Endometrium (tissue), 2 donors: ENCODE results near the gene DOCK10.

Source experiments
- FAIRE-seq: peaks from 2 replicates; lab custom pipeline; 2012; peaks lifted over from hg19 to GRCh38; lab: Jason Lieb, UNC
- donor health status: control.
- donor health status: control.

DOCK10 gene

DNA sequence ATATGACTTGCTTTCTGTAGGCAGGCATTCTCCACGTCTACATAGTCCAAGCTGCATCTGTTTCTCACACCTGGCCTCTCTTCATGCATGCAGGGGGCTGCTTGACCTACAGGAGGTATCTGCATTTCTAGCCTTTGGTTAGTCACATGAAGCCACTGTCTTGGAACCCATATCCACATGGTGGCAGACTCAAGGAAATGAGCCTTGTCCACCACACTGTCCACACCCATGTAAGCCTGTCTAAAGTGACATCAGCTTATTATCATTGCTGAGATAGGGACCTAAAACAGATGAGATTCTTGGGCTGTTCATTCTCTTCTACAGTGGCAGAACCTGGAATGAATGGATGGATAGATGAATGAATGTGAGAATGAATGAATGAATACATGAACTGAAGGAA lies 160.4 kb downstream of the DOCK10 start:
- FAIRE-seq = no peak

GRCh38 chr2:224876522-224876921 lies 165.7 kb downstream of the DOCK10 start:
- no peak for FAIRE-seq

DNA sequence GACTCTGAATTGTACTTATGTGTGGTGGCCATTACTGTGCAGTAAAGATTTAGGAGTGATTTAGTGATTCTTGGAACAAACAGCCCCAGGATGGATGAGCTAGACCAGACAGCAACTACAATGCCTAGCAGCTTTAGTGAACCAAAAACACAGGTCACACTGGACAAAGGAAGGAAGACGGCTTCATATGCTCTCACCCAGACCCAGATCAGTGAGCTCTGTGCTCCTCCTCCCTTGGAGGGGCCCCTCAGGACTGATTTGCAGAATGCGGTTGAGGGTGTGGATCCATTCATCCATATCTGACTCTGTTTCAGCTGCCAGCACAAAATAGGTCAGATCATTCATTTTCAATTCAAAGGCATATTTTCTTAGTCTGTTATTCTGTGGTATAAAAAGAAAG lies 166.4 kb downstream of the DOCK10 start:
- no peak for FAIRE-seq

DNA sequence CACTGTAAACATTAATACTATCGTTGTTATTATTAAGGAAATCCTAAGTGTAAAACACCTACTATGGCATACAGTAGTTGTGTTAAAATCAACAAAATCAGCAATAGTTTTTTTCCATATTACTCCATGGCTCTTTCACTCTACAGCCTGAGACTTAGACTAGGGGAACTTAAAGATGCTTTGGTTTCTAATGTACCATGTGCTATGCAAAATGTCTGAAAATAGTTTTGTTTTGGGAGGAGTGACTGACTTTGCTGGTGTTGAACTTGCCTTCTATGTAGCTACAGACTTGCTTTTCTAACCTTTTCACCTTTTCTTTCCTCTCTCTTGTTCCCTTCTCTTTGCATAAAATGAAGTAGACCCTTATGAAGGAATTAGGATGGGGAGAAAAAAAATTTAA lies 167.1 kb downstream of the DOCK10 start:
- no peak for FAIRE-seq

DNA sequence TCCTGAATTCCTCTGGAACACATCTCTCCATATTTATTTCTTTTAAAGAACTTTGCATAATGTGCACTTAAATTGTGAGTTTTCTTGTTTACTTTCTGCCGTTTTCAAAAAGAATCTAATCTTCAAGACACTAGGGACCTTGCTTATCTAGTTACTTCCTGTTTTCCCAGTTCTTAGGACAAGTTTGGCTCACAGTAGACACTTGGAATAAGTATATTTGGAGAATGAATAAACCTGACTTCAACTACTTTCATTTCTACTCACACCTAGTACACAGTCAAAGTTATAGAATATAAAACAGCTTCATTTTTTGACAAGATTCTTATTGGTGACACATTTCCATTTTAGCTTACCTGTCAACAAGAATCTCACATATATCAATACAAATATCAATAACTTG lies 170.5 kb downstream of the DOCK10 start:
- FAIRE-seq = no peak

DNA sequence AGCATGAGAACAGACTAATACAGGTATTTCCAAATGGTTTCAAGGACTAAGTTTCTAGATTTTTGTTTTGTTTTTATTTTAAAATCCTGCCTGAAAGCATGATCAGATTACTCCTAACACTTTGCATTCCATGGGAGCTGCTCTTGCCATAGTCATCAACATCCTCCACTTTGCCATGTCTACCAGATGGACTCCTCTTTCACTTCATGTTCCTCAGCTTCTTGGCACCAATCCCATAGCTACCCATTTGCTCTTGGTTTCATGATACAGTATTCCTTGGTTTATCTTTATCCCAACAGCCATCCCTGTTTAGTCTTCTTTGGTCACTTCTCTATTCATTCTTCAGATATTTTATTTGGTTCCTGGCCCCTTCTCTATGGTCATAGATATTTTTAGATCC lies 171.9 kb downstream of the DOCK10 start:
- no peak for FAIRE-seq

DNA sequence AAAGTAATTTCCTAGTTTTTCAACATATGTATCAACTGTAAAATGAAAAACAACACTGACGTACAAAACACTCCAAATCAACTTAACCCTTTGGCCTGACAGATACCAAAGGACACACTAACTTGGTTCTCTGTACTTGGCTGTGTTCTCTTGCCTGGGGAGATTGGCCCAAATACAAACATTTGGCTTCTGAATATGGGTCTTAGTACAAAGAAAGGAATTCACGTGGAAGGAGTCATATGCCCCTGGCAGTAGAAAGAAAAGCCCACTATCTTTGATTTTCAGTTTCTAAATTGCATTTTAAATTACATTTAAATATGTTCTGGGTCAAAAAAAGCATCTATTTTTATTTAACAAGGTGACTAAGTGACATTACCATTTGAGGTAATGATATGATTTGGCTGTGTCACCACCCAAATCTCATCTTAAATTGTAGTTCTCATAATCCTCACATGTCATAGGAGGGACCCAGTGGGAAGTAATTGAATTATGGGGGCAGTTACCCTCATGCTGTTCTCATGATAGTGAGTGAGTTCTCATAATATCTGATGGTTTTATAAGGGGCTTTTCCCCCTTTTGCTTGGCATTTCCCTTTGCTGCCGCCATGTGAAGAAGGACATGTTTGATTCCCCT lies 172.6 kb downstream of the DOCK10 start:
- no peak for FAIRE-seq

- no peak for FAIRE-seq
Observed at GRCh38 chr2:224865016-224865415, 177.3 kb downstream of the DOCK10 start.

DNA sequence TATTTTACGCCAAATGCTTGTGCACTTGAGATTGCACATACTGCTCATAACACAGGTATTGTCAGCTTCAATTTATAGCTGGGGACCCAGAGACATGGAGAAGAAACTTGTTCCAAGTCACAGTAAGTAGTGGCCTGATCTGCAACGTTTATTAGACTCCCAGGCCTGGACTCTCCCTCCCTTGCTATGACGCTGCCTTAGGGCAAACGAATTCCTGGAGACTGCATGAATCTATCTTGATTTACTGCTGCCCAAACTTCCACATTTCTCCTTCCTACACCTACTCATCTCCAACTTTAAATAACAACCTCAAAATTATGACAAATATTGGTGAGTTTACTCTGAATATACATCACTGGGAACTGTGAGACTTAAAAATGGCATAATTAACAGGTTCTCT lies 181.0 kb downstream of the DOCK10 start:
- no peak for FAIRE-seq

- FAIRE-seq = no peak
Observed at GRCh38 chr2:224860786-224861185, 181.5 kb downstream of the DOCK10 start.

DNA sequence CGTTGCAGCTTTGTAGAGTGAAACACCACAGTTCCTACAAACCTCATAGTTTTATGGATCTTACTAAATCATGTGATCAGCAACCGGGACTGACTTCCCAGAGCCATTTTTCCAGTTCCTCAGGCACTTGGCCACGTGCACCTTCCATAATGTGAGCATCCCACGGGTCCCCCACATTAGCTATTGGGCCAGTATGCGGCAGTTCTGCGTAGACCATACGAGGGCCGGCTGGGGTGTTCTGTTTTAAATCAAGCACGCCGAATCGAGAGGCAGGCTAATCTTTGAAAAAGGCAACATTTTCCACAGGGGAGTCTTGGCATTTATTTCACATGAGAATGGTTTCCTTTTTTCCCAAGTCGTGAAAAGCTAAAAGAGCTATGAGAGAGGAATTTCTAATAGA lies 190.5 kb downstream of the DOCK10 start:
- FAIRE-seq = no peak

GRCh38 chr2:224850081-224850480 lies 192.2 kb downstream of the DOCK10 start:
- FAIRE-seq = no peak

DNA sequence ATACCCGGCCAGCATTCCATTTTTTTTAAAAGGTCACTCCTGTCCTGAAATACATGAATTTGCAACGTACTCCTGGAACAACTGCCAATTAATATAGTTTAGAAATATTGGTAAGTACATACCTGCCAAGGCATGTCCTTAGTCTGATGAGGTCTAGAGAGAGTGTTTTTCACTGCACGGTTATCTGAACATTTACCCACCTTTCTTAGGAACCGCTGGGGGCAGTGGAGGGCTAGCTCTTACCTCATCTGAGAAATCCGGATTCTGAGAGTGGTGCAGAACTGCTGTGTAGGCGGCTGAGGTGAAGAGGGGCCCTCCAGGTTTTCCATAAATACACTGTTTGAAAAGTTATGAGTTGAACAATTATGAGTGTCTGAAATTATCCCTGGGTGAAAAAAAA lies 193.0 kb downstream of the DOCK10 start:
- FAIRE-seq = no peak

DNA sequence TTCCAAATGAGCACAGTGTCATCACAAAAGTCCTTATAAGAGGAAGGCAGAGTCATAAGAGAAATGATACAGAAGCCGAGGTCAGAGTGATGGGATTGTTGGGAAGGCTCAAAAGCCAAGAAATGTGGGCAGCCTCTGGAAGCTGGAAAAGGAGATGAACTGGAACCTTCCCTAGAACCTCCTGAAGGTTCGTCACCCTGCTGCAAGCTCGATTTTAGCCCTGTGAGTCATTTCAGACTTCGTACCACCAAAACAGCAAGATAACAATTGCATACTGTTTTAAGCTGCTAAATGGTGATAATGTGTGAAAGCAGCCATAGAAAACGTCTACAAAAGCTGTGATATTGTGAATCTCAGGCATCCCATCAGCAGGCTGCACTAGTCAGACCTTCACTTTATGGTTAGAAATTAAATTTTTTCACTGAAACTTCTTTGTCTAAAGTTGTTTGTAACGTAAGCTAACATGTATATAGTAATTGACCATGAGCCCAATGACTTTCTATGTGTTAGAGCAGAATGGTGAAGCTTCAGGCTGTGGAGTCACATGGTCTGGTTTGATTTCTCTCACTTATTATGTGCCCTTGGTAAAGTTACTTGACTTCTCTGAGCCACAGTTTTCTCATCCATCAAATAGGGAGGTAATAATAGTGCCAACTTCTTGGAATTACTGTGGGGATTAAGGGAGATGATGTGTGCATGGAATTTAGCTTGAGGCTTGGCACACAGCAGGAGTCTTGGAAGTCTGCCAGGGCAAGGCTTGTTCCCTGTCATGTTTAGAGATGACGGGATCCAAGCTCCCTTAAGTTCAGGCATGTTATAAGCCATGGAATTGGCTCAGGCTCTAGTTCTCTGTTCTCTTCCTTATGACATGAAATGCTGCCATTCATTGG lies 194.1 kb downstream of the DOCK10 start:
- FAIRE-seq = no peak

GRCh38 chr2:224847381-224847780 lies 194.9 kb downstream of the DOCK10 start:
- no peak for FAIRE-seq

DNA sequence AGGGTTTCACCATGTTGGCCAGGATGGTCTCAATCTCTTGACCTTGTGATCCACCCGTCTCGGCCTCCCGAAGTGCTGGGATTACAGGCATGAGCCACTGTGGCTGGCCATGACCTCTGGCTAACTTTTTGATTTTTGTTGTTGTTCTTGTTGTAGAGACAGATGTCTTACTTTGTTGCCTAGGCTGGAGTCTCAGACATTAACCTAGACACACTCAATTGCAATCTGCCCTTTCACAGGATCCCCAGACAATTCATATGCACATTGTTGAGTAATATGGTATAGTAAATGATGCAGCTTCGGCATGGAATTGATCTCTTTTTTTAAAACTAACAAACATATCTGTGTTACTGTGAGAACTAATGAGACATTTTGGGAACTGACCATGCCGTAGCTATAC lies 195.6 kb downstream of the DOCK10 start:
- FAIRE-seq = no peak

DNA sequence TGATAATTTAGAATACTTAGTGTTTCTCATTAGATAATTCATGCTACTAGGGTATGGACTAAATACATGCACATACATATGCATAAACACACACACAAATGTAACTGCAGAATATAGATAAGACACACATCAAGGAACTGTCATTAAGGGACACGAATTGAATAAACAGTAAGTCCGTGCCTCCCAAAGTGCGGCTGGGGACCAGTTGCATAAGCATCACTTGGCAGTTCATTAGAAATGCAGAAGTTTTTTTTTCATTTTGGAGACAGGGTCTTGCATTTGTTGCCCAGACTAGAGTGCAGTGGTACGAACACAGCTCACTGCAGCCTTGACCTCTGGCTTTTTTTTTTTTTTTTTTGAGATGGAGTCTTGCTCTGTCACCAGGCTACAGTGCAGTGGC lies 196.1 kb downstream of the DOCK10 start:
- FAIRE-seq = no peak

DNA sequence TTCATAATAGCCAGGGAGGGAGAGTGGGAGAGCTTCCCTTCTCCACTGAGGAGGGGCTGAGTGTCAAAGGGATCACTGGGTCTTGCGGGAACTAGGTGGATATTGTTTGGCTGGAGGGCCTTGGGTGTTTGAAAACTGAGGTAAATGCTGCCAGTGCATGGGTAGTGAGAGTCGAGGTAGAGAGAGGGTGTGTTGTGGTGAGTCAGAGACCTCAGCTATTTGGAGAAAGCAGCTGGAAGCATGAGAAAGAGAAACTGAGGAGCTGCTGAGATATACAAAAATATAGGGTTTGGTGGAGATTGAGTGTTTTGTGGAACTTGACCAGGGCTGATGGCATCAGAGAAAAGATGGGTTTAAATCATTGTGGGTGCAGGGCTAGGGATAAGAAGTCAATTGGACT lies 199.1 kb downstream of the DOCK10 start:
- no peak for FAIRE-seq

DNA sequence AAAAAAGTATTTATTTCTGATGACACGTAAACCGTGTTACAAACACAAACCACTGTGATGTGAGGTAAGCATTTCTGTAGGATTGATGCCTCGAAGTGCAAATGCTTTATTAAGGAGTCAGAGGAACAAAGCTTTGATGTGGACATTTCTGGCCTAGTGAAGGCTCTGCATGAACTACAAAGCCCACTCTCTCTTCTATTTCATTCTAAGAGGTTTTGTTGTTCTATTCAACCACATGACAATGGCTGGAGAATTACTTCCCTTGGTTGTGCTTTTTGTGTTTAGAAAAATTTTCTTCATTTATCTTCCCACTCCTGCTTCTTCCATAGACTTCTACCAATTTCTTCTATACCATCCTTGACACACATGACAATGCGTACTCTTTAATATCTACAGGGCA lies 200.4 kb downstream of the DOCK10 start:
- no peak for FAIRE-seq

GRCh38 chr2:224838335-224838734 lies 203.9 kb downstream of the DOCK10 start:
- no peak for FAIRE-seq

DNA sequence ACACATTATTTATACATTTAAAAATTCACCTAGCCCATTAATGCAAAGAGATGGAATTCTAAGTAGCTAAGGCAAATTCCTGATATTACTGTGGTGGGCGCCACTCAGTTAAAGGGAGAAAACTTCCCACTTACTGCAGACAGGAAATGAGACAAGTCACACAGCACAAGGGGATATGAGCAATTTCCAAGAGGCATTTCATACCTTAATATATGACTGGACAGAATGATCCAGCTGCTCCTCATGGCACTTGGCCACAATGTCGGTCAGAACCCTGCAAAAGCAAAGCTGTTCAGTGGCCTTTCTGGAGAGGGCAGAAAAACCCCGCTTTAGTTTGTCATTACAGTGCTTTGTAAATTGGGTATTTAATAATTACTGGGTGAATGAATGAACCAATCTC lies 204.7 kb downstream of the DOCK10 start:
- no peak for FAIRE-seq

DNA sequence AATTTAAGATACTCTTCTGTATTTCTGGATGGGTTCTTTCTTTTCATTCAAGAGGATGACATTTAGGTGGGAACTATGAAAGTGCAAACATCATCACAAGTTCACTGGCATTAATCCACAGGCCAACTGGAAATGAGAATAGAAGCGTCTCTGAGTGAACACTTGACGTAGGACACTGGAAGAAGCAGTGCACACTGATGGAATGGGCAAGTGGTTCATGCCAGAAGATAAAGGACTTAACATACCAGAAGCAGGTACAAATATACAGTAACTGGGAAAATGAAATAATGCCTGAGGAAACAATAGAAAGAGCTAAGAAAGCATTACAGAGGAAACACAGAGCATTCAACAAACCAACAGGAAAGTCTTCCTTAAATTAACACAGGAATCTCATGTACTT lies 205.2 kb downstream of the DOCK10 start:
- no peak for FAIRE-seq

- no peak for FAIRE-seq
Observed at GRCh38 chr2:224836263-224836662, 206.0 kb downstream of the DOCK10 start.

GRCh38 chr2:224835405-224835804 lies 206.9 kb downstream of the DOCK10 start:
- FAIRE-seq = no peak
